HUES48 (cell line): ENCODE data around the gene B4GALT2.

ENCODE experiments used
- H3K27ac ChIP-seq: one replicate; pipeline ENCODE4 v1.7.0; 2013; ENCODE audit warnings: low read depth, low read length, inconsistent platforms
- H3K27me3 ChIP-seq: 2 replicates; pipeline ENCODE4 v1.6.1; 2013; ENCODE audit warnings: mild to moderate bottlenecking, low read length; ENCODE audit not compliant: control insufficient read depth, insufficient read depth
- H3K36me3 ChIP-seq: 2 replicates; pipeline ENCODE4 v1.6.1; 2013; ENCODE audit warnings: low read length; ENCODE audit not compliant: control insufficient read depth, insufficient read depth
- H3K4me1 ChIP-seq: 2 replicates; pipeline ENCODE4 v1.6.1; 2013; ENCODE audit warnings: mild to moderate bottlenecking, low read length; ENCODE audit not compliant: control insufficient read depth, insufficient read depth
- H3K4me3 ChIP-seq: 2 replicates; pipeline ENCODE4 v1.5.1; 2013; ENCODE audit warnings: mild to moderate bottlenecking, low read depth, low read length
- H3K9ac ChIP-seq: 2 replicates; pipeline ENCODE4 v1.6.1; 2013; ENCODE audit warnings: mild to moderate bottlenecking, low read depth, low read length, moderate library complexity
- H3K9me3 ChIP-seq: 2 replicates; pipeline ENCODE4 v1.6.1; 2013; ENCODE audit warnings: low read length; ENCODE audit not compliant: control insufficient read depth, insufficient read depth

The B4GALT2 gene

GRCh38 chr1:43961692-43962091, 17.3 kb upstream of the B4GALT2 start:
- Histone ChIP-seq H3K4me1 (no peaks in the 10 kb centered on the region), H3K27me3 (no peaks in the 10 kb centered on the region), H3K9me3 (no peaks in the 10 kb centered on the region), H3K27ac (no peak overlapping the region), H3K36me3 (peaks cover 33% of the 10 kb centered on the region), H3K9ac (no peak overlapping the region), H3K4me3 (no peak overlapping the region)

- H3K4me1 ChIP-seq, result no peaks in the 10 kb centered on the region
Observed at GRCh38 chr1:43962324-43962723, 16.7 kb upstream of the B4GALT2 start.

GRCh38 chr1:43963006-43963405, 16.0 kb upstream of the B4GALT2 start:
- peaks cover 27% of the 10 kb centered on the region; the same call in 1 of the 2 replicates for H3K36me3 ChIP-seq
- H3K27ac ChIP-seq, result no peak overlapping the region
- no peak overlapping the region for H3K9ac ChIP-seq
- H3K4me1 ChIP-seq, result no peaks in the 10 kb centered on the region
- H3K27me3 ChIP-seq, result no peaks in the 10 kb centered on the region
- no peak overlapping the region for H3K4me3 ChIP-seq
- no peaks in the 10 kb centered on the region for H3K9me3 ChIP-seq

More at GRCh38 chr1:43962324-43962723, 16.7 kb upstream of the B4GALT2 start:
- Histone ChIP-seq H3K36me3 (peaks cover 33% of the 10 kb centered on the region), H3K9me3 (no peaks in the 10 kb centered on the region), H3K4me3 (no peak overlapping the region), H3K27me3 (no peaks in the 10 kb centered on the region), H3K9ac (no peak overlapping the region), H3K27ac (no peak overlapping the region)

- Histone ChIP-seq H3K9me3 (no peaks in the 10 kb centered on the region), H3K36me3 (peaks cover 21% of the 10 kb centered on the region; the same call in 1 of the 2 replicates)
Observed at GRCh38 chr1:43963890-43964289, 15.1 kb upstream of the B4GALT2 start.

GRCh38 chr1:43965316-43965715, 13.7 kb upstream of the B4GALT2 start:
- Histone ChIP-seq H3K9ac (no peak overlapping the region), H3K36me3 (peaks cover 19% of the 10 kb centered on the region; the same call in 1 of the 2 replicates), H3K4me1 (no peaks in the 10 kb centered on the region), H3K9me3 (no peaks in the 10 kb centered on the region), H3K27me3 (no peaks in the 10 kb centered on the region), H3K27ac (no peak overlapping the region), H3K4me3 (no peak overlapping the region)

More at GRCh38 chr1:43963890-43964289, 15.1 kb upstream of the B4GALT2 start:
- H3K9ac ChIP-seq, result no peak overlapping the region
- H3K4me3 ChIP-seq, result no peak overlapping the region
- H3K4me1 ChIP-seq, result no peaks in the 10 kb centered on the region
- H3K27ac ChIP-seq, result no peak overlapping the region
- no peaks in the 10 kb centered on the region for H3K27me3 ChIP-seq

- Histone ChIP-seq H3K9ac (no peak overlapping the region), H3K4me1 (no peaks in the 10 kb centered on the region; the same call in 1 of the 2 replicates), H3K4me3 (no peak overlapping the region), H3K27me3 (no peaks in the 10 kb centered on the region), H3K36me3 (peaks cover 27% of the 10 kb centered on the region), H3K27ac (no peak overlapping the region), H3K9me3 (no peaks in the 10 kb centered on the region)
Observed at GRCh38 chr1:43968348-43968948, 10.6 kb upstream of the B4GALT2 start.

- Histone ChIP-seq H3K36me3 (peaks cover 27% of the 10 kb centered on the region), H3K9ac (no peak overlapping the region), H3K27ac (no peak overlapping the region), H3K4me3 (peak overlapping the region; percentile 44), H3K27me3 (no peaks in the 10 kb centered on the region), H3K4me1 (peaks cover 6% of the 10 kb centered on the region), H3K9me3 (no peaks in the 10 kb centered on the region)
Observed at GRCh38 chr1:43969416-43969745, 9.6 kb upstream of the B4GALT2 start.

GRCh38 chr1:43969746-43970466, 9.1 kb upstream of the B4GALT2 start, which contains the start of gene DPH2:
Gene DPH2 (plus strand): TSS chr1:43970010. CDS start chr1:43970176, 166 bp downstream.
- peak within 1 kb of the TSS; percentile 49; the same call in 1 of the 2 replicates for H3K9ac ChIP-seq
- H3K27ac ChIP-seq, result peak within 1 kb of the TSS; percentile 11
- H3K36me3 ChIP-seq, result peaks cover 27% of the 10 kb centered on the region
- H3K27me3 ChIP-seq, result no peaks in the 10 kb centered on the region
- H3K4me1 ChIP-seq, result peaks cover 6% of the 10 kb centered on the region
- H3K4me3 ChIP-seq, result peak within 1 kb of the TSS; percentile 85
- H3K9me3 ChIP-seq, result no peaks in the 10 kb centered on the region

GRCh38 chr1:43970502-43970901, 8.5 kb upstream of the B4GALT2 start:
- Histone ChIP-seq H3K27ac (no peak overlapping the region), H3K4me1 (peaks cover 6% of the 10 kb centered on the region), H3K9me3 (no peaks in the 10 kb centered on the region), H3K27me3 (no peaks in the 10 kb centered on the region), H3K9ac (peak overlapping the region; percentile 49; the same call in 1 of the 2 replicates), H3K36me3 (peaks cover 27% of the 10 kb centered on the region), H3K4me3 (peak overlapping the region; percentile 85)

GRCh38 chr1:43970911-43971310, 8.1 kb upstream of the B4GALT2 start:
- Histone ChIP-seq H3K36me3 (peaks cover 27% of the 10 kb centered on the region), H3K4me3 (peak overlapping the region; percentile 85), H3K9ac (no peak overlapping the region), H3K4me1 (peaks cover 9% of the 10 kb centered on the region), H3K9me3 (no peaks in the 10 kb centered on the region), H3K27ac (no peak overlapping the region), H3K27me3 (no peaks in the 10 kb centered on the region)

- H3K4me3 ChIP-seq, result 0 out of 2 replicates have a peak overlapping the region, but pooled peaks have one; percentile 85
- no peak overlapping the region for H3K27ac ChIP-seq
- no peaks in the 10 kb centered on the region for H3K27me3 ChIP-seq
- peaks cover 9% of the 10 kb centered on the region for H3K4me1 ChIP-seq
- no peak overlapping the region for H3K9ac ChIP-seq
- H3K36me3 ChIP-seq, result peaks cover 31% of the 10 kb centered on the region
- no peaks in the 10 kb centered on the region for H3K9me3 ChIP-seq
Observed at GRCh38 chr1:43971336-43971980, 7.6 kb upstream of the B4GALT2 start.
